AG04450 (cell line): ENCODE measurements around the gene UBE2F. TPM values are rescaled to one million over a fixed set of nuclear protein-coding genes. Genes with fewer than 3 reads are reported as not detected.

Experiments used
- CTCF ChIA-PET: fragments of 300-600, 350-600 bp; formaldehyde crosslinking; extraction: SDS; loops from one replicate; lab custom pipeline; 2022; ENCODE audit warnings: antibody characterized with exemption, inconsistent platforms; lab: Charles Lee
- POLR2A ChIA-PET: fragments of 350-600 bp; formaldehyde crosslinking; extraction: SDS; loops from one replicate; lab custom pipeline; 2021; ENCODE audit warnings: antibody characterized with exemption, inconsistent platforms; lab: Yijun Ruan, JAX
- DNase-seq: peaks from one replicate; pipeline ENCODE4 v3.0.0-alpha.2; 2011; ENCODE audit warnings: low read depth, low spot score
- H3K27ac ChIP-seq: one replicate; pipeline ENCODE4 v1.5.1; 2012; ENCODE audit warnings: low read depth, low read length, control low read depth
- H3K27me3 ChIP-seq: one replicate; pipeline ENCODE4 v1.6.0; 2012; ENCODE audit warnings: low read length; ENCODE audit not compliant: control insufficient read depth, insufficient read depth
- H3K4me3 ChIP-seq: 2 replicates; pipeline ENCODE4 v1.5.1; 2011; ENCODE audit warnings: mild to moderate bottlenecking, low read depth, low read length, control low read depth
- H3K9me3 ChIP-seq: 2 replicates; pipeline ENCODE4 v1.5.1; 2012; ENCODE audit warnings: low read length; ENCODE audit not compliant: control insufficient read depth, insufficient read depth
- CTCF ChIP-seq: IDR thresholded peaks from 2 replicates; pipeline ENCODE4 v1.5.1; 2011; ENCODE audit warnings: low read depth, low read length, control low read depth, inconsistent platforms
- polyA plus RNA-seq: library from polyadenylated mRNA; depleted of rRNA; stranded (reverse); fragments of >200 nt; gene quantifications from 2 replicates; pipeline ENCODE4 v1.2.3, GENCODE V29; 2011; rRNA removed
- small RNA-seq: library from RNA; depleted of rRNA; stranded (forward); fragments of <200 nt; gene quantifications from one replicate; pipeline ENCODE3, GENCODE V24; 2012; ENCODE audit warnings: low read depth; ENCODE audit not compliant: insufficient read length

The UBE2F gene
- polyA plus RNA-seq, 1 experiment: 119 TPM

- Histone ChIP-seq H3K9me3 (no peaks in the 10 kb centered on the region), H3K27ac (no peak overlapping the region), H3K4me3 (no peak overlapping the region), H3K27me3 (no peaks in the 10 kb centered on the region)
- ChIA-PET POLR2A (no interaction called here), CTCF (no interaction called here)
- no peak for TF ChIP-seq CTCF
- no peak for DNase-seq
Observed at GRCh38 chr2:238090887-238091286, 124.1 kb downstream of the UBE2F start.

- CTCF ChIA-PET: no interaction called here
- POLR2A ChIA-PET: no interaction called here
- DNase-seq: no peak
- no peaks in the 10 kb centered on the region for H3K27me3 ChIP-seq
- H3K4me3 ChIP-seq: no peak overlapping the region
- TF ChIP-seq CTCF: no peak
- H3K27ac ChIP-seq: no peak overlapping the region
- no peaks in the 10 kb centered on the region for H3K9me3 ChIP-seq
Observed at GRCh38 chr2:238091436-238092060, 124.7 kb downstream of the UBE2F start.

Small RNA genes lying within 50 kb of the gene (small RNA-seq; reads per million reads assigned to genes)
- not detected for gene RNU6-1333P

Other genes starting within 250 kb of the UBE2F start
- 0.12 and 0.16 TPM in 2 replicates for gene RBM44, start 168.2 kb upstream of the UBE2F start, polyA plus RNA-seq
- gene RAMP1, start 107.4 kb upstream of the UBE2F start, polyA plus RNA-seq: 26.5 and 47.7 TPM in 2 replicates
- 11.2 TPM in 2 replicates for gene SCLY, start 94.0 kb downstream of the UBE2F start, polyA plus RNA-seq
- gene ESPNL, start 133.3 kb downstream of the UBE2F start, polyA plus RNA-seq: 1.0 TPM in 2 replicates
- gene KLHL30, start 171.7 kb downstream of the UBE2F start, polyA plus RNA-seq: not detected in 2 replicates
- gene ERFE, start 192.0 kb downstream of the UBE2F start, polyA plus RNA-seq: 2.4 and 2.9 TPM in 2 replicates
- gene ILKAP, start 236.7 kb downstream of the UBE2F start, polyA plus RNA-seq: 29.4 and 34.9 TPM in 2 replicates